NT2/D1 (cell line): ENCODE results near the gene PLXNA2.

Experiments used
- SUZ12 ChIP-seq: IDR thresholded peaks from 2 replicates; pipeline ENCODE4 v1.6.1; 2011; ENCODE audit not compliant: insufficient read length, insufficient read depth; ENCODE audit errors: extremely low read depth
- YY1 ChIP-seq: IDR thresholded peaks from 2 replicates; pipeline ENCODE4 v1.6.1; 2011; ENCODE audit not compliant: insufficient read length, insufficient read depth
- ZNF274 ChIP-seq: IDR thresholded peaks from 2 replicates; pipeline ENCODE4 v1.6.1; 2011; ENCODE audit warnings: mild to moderate bottlenecking, low read depth, low read length

- no peak for TF ChIP-seq YY1
- TF ChIP-seq SUZ12: no peak
- no peak for TF ChIP-seq ZNF274
These were observed 255.6 kb downstream of the PLXNA2 start for GRCh38 chr1:207988326-207989165.
